Fibroblast of skin of left quadriceps (primary cell): ENCODE data around the gene NYAP1.
"Not testable (repeated sequence)": the region's sequence is repeated elsewhere in the genome, so short reads cannot be mapped to it uniquely, and the experiment has no call there.

Experiments used
- DNase-seq, 2 experiments: peaks; one replicate each; pipeline ENCODE4 v3.0.0-alpha.2; 2013; ENCODE audit warnings: low read depth in 2 of 2

NYAP1 gene

GRCh38 chr7:100483722-100484672 is at the start of gene NYAP1:
Gene NYAP1 (plus strand): TSS chr7:100483927. CDS start chr7:100485312, 1,385 bp downstream.
- peak in 1 of 2 experiments; percentile 32 for DNase-seq

- no peak for DNase-seq
These were observed 49.2 kb upstream of the NYAP1 start for GRCh38 chr7:100434297-100435144.

DNA sequence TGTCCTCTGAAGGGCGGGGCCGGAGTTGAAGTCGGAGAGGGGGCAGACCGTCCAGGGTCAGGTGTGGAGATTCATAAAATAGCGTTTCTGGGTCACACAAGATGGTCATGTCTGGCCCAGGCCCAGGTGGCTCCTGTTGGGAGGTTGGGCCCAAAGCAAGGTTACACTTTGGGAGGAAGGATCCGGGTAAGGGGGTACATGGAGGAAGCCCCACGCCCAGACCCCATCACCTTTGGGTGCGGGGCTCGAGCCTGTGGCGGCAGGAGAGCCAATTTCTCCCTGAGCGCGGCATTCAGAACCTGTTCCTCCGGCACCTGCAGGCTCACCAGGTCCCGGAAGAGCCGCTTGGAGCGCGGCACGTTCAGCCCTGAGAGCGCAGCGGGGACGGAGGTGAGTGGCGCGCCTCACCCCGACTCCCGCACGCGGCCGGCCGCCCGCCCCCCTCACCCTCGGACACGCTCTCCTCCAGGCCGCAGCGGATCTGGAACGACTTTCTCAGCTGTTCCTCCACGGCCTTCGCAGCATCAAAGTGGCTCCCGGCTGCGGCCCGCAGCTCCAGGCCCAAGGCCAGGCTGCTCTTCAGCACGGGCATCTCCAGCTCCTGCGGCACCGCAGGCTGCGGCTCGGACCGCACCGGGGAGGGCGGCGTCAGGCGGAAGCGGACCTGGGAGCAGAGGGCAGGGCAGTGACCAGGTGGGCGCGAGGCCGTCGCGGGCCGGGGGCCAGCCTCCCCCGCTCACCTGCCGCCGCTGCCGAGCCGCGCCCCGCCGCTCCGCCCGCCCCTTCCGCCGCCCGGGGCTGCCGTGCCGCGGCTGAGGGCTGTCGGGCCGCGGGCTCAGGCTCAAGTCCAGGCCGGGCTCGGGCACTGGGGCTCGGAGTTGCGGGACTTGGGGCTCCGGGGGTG is 48.1 kb upstream of the NYAP1 start:
- DNase-seq, result no peak

DNA sequence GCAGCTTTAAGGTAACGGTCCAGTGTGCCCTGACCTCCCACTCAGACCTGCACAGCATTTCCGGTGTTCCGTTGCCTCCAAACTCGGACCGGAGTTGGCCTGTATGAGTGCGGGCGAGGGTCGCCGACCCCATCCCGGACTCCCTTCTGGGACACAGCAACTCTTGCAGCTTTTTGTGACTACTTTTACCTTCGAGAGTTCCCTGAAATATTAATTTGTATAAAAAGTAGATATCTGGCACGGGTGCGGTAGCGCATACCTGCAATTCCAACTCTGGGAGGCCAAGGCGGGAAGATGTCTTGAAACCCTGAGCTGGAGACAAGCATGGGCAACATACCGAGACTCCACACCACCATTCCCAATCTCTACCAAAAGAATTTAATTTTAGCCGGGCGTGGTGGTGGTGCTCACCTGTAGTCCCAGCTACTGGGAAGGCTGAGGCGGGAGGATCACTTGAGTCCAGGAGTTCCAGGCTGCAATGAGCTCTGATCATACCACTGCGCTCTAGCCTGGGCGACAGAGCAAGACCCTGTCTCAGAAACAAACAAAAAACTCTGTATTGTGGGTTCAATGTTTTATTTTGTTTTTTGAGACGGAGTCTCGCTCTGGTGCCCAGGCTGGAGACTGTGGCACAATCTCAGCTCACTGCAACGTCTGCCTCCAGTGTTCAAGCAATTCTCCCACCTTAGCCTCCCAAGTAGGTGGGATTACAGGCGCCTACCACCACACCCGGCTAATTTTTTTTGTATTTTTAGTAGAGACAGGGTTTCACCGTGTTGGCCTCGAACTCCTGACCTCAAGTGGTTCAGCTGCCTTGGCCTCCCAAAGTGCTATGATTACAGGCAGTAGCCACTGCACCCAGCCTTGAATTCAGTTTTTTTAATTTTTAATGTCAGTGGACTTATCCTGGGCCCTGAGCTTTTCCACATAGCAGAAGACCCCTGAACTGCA is 46.3 kb upstream of the NYAP1 start:
- DNase-seq, result no peak

GRCh38 chr7:100438172-100438571 is 45.6 kb upstream of the NYAP1 start:
- DNase-seq, result no peak

GRCh38 chr7:100438731-100439130 is 45.0 kb upstream of the NYAP1 start:
- DNase-seq, result not testable (repeated sequence)

GRCh38 chr7:100439244-100439643 is 44.5 kb upstream of the NYAP1 start:
- DNase-seq, result not testable (repeated sequence)

DNA sequence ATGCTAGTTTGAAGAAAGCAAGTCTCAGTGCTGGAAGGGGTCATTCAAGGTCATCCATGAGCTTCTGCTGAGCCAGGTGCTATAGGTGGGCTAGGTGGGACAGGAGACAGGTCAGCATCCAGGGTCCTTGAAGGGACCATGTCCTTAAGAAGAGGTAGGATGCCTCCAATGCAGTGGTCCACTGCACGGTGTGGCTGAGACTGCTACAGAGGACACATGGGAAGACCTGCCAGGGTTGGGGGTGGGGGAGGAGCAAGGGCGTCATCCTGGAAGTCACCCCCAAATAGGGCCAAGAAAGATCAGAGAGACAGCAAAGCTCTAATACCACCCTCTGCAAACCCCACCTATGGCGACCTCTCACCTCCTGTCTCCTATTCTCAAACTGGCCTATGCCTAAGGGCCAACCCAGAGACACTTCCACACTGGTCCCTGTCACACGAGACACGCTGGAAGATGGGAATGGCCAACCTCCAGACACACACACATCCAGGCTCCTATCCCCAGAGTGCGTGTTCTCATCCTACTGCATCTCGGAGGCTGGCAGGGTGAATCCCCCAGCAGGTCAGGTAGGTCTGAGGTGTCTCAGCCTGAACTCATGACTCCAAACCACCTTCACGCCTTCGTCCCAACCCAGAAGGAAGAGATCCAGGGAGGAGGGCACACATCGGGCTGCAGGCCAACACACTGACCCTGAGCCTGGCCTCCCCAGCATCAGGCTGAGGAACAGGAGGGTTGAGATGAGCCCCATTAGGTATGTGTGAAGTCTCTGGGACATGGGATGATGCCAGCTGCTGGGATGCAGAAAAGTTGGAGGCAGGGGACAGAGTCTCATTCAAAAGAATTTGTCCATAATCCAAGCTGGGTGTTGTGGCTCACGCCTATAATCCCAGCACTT is 41.8 kb upstream of the NYAP1 start:
- no peak for DNase-seq

GRCh38 chr7:100443096-100443840 is 40.5 kb upstream of the NYAP1 start:
- no peak for DNase-seq

GRCh38 chr7:100444311-100445278 is 39.1 kb upstream of the NYAP1 start:
- DNase-seq, result no peak

DNA sequence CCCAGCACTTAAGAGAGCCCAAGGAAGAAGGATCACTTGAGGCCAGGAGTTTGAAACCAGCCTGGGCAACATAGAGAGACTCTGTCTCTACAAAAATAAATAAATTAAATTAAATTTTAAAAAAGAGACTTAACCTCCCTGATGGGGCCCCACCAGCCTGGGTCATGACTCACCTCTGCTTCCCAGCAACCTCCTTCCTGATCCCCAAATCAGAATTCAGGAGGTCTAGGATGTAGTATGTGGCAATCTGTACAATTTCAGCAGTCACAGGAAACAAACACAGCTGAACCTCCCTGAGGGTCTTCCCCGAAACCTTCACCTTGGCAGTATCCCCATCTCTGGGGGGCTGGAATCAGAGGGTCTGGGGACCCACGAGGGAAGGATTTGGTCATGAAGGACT is 37.7 kb upstream of the NYAP1 start:
- DNase-seq, result no peak

- DNase-seq, result not testable (repeated sequence)
These were observed 36.4 kb upstream of the NYAP1 start for GRCh38 chr7:100447363-100447762.

- DNase-seq, result no peak
These were observed 34.4 kb upstream of the NYAP1 start for GRCh38 chr7:100449190-100449795.

DNA sequence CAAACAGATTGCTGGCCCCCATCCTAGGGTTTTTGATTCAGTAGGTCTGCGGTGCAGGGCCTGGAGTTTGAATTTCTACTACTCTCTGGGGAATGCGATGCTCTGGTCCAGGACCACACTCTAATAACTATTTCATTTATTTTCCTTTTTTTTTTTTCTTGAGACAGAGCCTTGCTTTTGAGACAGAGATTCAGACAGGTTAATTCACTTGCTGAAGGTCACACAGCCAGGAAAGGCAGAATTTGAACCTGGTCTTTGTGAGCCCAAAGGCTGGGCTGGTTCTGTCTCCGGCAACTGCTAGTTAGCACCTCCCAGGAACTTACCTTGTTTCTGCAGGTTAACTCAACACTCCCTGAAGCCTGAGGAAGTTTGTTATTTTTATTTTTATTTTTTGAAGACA is 31.2 kb upstream of the NYAP1 start:
- DNase-seq, result no peak

DNA sequence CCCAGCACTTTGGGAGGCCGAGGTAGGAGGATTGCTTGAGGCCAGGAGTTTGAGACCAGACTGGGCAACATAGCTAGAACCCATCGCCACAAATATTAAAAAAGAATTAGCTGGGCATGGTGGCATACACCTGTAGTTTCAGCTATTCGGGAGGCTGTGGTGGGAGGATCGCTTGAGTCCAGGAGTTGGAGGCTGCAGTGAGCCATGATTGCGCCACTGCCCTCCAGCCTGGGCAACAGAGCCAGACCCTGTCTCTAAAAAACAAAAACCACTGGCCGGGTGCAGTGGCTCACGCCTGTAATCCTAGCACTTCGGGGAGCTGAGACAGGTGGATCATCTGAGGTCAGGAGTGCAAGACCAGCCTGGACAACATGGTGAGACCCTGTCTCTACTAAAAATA is 29.9 kb upstream of the NYAP1 start:
- DNase-seq, result not testable (repeated sequence)

GRCh38 chr7:100455206-100455605 is 28.5 kb upstream of the NYAP1 start:
- DNase-seq, result no peak

GRCh38 chr7:100456562-100456961 is 27.2 kb upstream of the NYAP1 start:
- no peak for DNase-seq
